ENCODE results near the gene ALG9. TPM values are rescaled to one million over a fixed set of nuclear protein-coding genes. Genes with fewer than 3 reads are reported as not detected.

Gene ALG9
- total and polyA plus RNA-seq, 2 of the 4 experiments (the other 2 are of a cell fraction): 20.7 to 35.7 TPM

DNA sequence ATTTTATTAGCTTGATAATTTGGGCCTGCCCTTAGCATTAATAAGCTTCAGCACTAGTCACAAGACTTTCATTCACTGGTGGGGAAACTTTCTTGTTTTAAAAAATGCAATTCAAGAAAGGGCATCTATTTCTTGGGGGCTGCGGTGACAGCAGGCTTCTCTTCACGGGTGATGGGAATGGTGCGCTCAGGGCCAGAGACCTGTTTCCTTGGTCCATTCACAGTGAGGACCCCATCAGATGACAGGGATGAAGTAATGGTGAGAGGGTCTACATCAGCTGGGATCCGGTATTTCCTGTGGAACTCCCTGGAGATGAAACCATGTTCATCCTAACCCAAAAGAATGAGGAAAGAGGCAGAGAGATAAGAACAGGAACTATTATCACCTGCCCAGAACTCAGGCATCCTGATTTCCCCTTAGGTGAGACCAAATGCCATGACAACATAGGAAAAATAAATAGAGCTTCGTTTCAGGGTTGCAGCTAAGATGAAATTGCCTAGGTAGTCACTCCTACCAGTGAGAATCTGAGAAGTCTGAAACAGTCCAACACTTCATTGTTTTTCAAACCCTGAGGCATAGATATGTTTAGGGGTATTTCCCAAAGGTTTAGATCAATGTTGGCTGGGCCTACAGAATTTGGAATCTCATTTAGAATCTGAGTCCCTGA, 37.4 kb upstream of the ALG9 start:
- Histone ChIP-seq H3K14ac (replicated peaks; ENCODE audit: low read depth, low read length) (no peak overlapping the region), H3K27ac (ENCODE audit: insufficient read depth, low read length) (no peak overlapping the region), H3K23ac (ENCODE audit: low read depth, low read length) (no peak overlapping the region), H3K79me1 (ENCODE audit: low read depth in 1 of 2, low read length in 2 of 2) (peaks cover 0 to 13% of the 10 kb centered on the region in 2 experiments; a peak in 2 of 4 replicates), H4K8ac (ENCODE audit: low read depth in 2 of 2, low read length in 2 of 2) (no peak overlapping the region), H2AK5ac (ENCODE audit: low read depth, low read length) (no peak overlapping the region), H2AFZ (replicated peaks; ENCODE audit: low read length, poor library complexity) (no peak overlapping the region), H3K36me3 (ENCODE audit: control insufficient read depth, insufficient read depth, low read length) (no peaks in the 10 kb centered on the region), H3K18ac (ENCODE audit: low read depth, low read length) (no peak overlapping the region), H2BK20ac (ENCODE audit: low read depth, low read length) (no peak overlapping the region), H3K4me1 (ENCODE audit: control insufficient read depth, insufficient read depth, low read length) (peaks cover 32% of the 10 kb centered on the region), H3K4me2 (ENCODE audit: low read depth, low read length) (no peak overlapping the region), H3K9ac (ENCODE audit: low read depth, low read length) (no peak overlapping the region), H3K9me1 (ENCODE audit: insufficient read depth, low read length) (peaks cover 13% of the 10 kb centered on the region), H2BK120ac (ENCODE audit: low read depth, low read length) (no peak overlapping the region), H4K5ac (ENCODE audit: low read depth, low read length) (no peak overlapping the region), H3K27me3 (ENCODE audit: control insufficient read depth, insufficient read depth, low read length) (no peaks in the 10 kb centered on the region), H2AK9ac (replicated peaks; ENCODE audit: low read depth, low read length, poor library complexity) (no peak overlapping the region), H4K91ac (ENCODE audit: insufficient read depth, low read depth, low read length) (no peak overlapping the region), H2BK15ac (ENCODE audit: low read depth, low read length) (no peak overlapping the region), H3K4ac (ENCODE audit: low read depth, low read length) (no peak overlapping the region), H4K20me1 (ENCODE audit: insufficient read depth, low read length) (no peaks in the 10 kb centered on the region), H3K56ac (ENCODE audit: extremely low read depth, insufficient read depth, low read length) (no peak overlapping the region), H3K9me3 (ENCODE audit: control insufficient read depth, insufficient read depth, low read length) (no peaks in the 10 kb centered on the region), H2BK5ac (ENCODE audit: low read depth, low read length, poor library complexity, severe bottlenecking) (no peak overlapping the region), H3K4me3 (ENCODE audit: insufficient read depth, low read depth, low read length) (no peak overlapping the region)
- ChIA-PET POLR2A (ENCODE audit: unreplicated experiment) (interaction anchor here (0.6 kb wide), 1 partner anchor 45 kb away, joined by 3 read pairs; no protein-coding TSS in a partner anchor), CTCF (interaction anchor here (0.5 kb wide), 1 partner anchor 24 kb away, joined by 4 read pairs; no protein-coding TSS in a partner anchor)
- BruUV-seq (replicated peaks): no TSS peak
- DNase-seq (no peak), ATAC-seq (ENCODE audit: low read depth) (no peak)
- in situ Hi-C loops (cut with MboI; ENCODE audit: low sequenced_read_pairs) (no loop called here), intact Hi-C loops (cut with micrococcal nuclease) (no loop called here), dilution Hi-C loops (cut with HindIII; ENCODE audit: low sequenced_read_pairs, unreplicated experiment) (no loop called here)
- TF ChIP-seq, protein P1, sequence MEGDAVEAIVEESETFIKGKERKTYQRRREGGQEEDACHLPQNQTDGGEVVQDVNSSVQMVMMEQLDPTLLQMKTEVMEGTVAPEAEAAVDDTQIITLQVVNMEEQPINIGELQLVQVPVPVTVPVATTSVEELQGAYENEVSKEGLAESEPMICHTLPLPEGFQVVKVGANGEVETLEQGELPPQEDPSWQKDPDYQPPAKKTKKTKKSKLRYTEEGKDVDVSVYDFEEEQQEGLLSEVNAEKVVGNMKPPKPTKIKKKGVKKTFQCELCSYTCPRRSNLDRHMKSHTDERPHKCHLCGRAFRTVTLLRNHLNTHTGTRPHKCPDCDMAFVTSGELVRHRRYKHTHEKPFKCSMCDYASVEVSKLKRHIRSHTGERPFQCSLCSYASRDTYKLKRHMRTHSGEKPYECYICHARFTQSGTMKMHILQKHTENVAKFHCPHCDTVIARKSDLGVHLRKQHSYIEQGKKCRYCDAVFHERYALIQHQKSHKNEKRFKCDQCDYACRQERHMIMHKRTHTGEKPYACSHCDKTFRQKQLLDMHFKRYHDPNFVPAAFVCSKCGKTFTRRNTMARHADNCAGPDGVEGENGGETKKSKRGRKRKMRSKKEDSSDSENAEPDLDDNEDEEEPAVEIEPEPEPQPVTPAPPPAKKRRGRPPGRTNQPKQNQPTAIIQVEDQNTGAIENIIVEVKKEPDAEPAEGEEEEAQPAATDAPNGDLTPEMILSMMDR (conservative IDR thresholded peaks at IDR 0.05; ENCODE audit: low read depth, low read length): no peak
- no peak for TF ChIP-seq MAFK (IDR thresholded peaks at IDR 0.05; ENCODE audit: low read depth, low read length)
- TF ChIP-seq RCOR1 (IDR thresholded peaks at IDR 0.05; ENCODE audit: insufficient replicate concordance, low read length): no peak
- no peak for TF ChIP-seq FOS (IDR thresholded peaks at IDR 0.05; ENCODE audit: low read depth, low read length)
- TF ChIP-seq NFE2L2 (IDR thresholded peaks at IDR 0.05; ENCODE audit: low read depth, low read length): no peak
- TF ChIP-seq USF2 (IDR thresholded peaks at IDR 0.05; ENCODE audit: low read depth, low read length): no peak
- no peak for TF ChIP-seq MAZ (IDR thresholded peaks at IDR 0.05; ENCODE audit: borderline replicate concordance, low read depth, low read length)
- no peak for TF ChIP-seq CHD1 (IDR thresholded peaks at IDR 0.05; ENCODE audit: low read depth, low read length)
- WGBS, 2 experiments (ENCODE audit: extremely low coverage in 2 of 2, insufficient read length in 1 of 2): no CpG with 5 or more reads among the region's 5 CpGs
